H1 (cell line): ENCODE results near the gene NXN. TPM values are rescaled to one million over a fixed set of nuclear protein-coding genes. Genes with fewer than 3 reads are reported as not detected.

Source experiments
- EGR1 ChIP-seq: IDR thresholded peaks from 2 replicates; pipeline ENCODE4 v1.6.1; 2011; ENCODE audit warnings: low read depth, low read length, borderline replicate concordance
- POLR2A ChIP-seq, 2 experiments: IDR thresholded peaks; 1 replicate in 1 of 2; 2 replicates in 1 of 2; pipeline ENCODE4 v1.6.1; 2011; ENCODE audit warnings: low read depth in 2 of 2, low read length in 2 of 2, mild to moderate bottlenecking in 2 of 2; ENCODE audit errors: control extremely low read depth in 1 of 2
- POLR2AphosphoS5 ChIP-seq: IDR thresholded peaks from 2 replicates; pipeline ENCODE4 v1.6.1; 2011; ENCODE audit warnings: low read depth, low read length
- RAD21 ChIP-seq, 2 experiments: IDR thresholded peaks in 1 of 2; conservative IDR thresholded peaks in 1 of 2; 2 replicates each; pipeline ENCODE4 v1.6.1; 2011; ENCODE audit warnings: low read depth in 2 of 2, low read length in 2 of 2, improper control_type of control experiment in 1 of 2, inconsistent platforms in 1 of 2, mild to moderate bottlenecking in 1 of 2, moderate library complexity in 1 of 2
- RBBP5 ChIP-seq: IDR thresholded peaks from 2 replicates; pipeline ENCODE4 v1.7.1; 2012; ENCODE audit warnings: low read depth, mild to moderate bottlenecking, inconsistent platforms, low read length, moderate library complexity, borderline replicate concordance
- RXRA ChIP-seq: IDR thresholded peaks from 2 replicates; pipeline ENCODE4 v1.6.1; 2011; ENCODE audit warnings: low read depth, mild to moderate bottlenecking, low read length, moderate library complexity; ENCODE audit not compliant: insufficient read depth
- SIN3A ChIP-seq, 2 experiments: IDR thresholded peaks in 1 of 2; conservative IDR thresholded peaks in 1 of 2; 2 replicates each; pipeline ENCODE4 v1.6.1; 2011 to 2012; ENCODE audit warnings: low read length in 2 of 2, improper control_type of control experiment in 1 of 2, low read depth in 1 of 2, mild to moderate bottlenecking in 1 of 2
- TAF1 ChIP-seq: IDR thresholded peaks from 2 replicates; pipeline ENCODE4 v1.6.1; 2011; ENCODE audit warnings: mild to moderate bottlenecking, low read depth, low read length
- YY1 ChIP-seq: IDR thresholded peaks from 2 replicates; pipeline ENCODE4 v1.6.1; 2011; ENCODE audit warnings: low read depth, mild to moderate bottlenecking, low read length
- polyA plus RNA-seq, 7 experiments: library from polyadenylated mRNA; depleted of rRNA in 3 of 7; stranded (reverse) in 5 of 7; unstranded in 2 of 7; fragments of >200 nt in 5 of 7; fragments of 200-250 nt in 2 of 7; gene quantifications; 1 replicate in 5 of 7; 2 replicates in 1 of 7; 4 replicates in 1 of 7; pipeline versions ENCODE4 v1.2.1 to v1.2.3, GENCODE V29; 2011 to 2013; ENCODE audit warnings: missing spikeins in 2 of 7, mixed read lengths in 2 of 7
- total RNA-seq: library from RNA; stranded (reverse); fragmentation: NEBNext Ultra II Directional; extraction: Animal tissue kit (Norgen Biotek cat#: 25700); gene quantifications from 2 replicates; pipeline ENCODE4 v1.2.1, GENCODE V29; 2021

Gene NXN
- total and polyA plus RNA-seq, 2 of the 8 experiments (the other 6 are each of a cell fraction or from before 2014, with no cell fraction given), result 94.1 to 107 TPM

GRCh38 chr17:980406-981291 lies 1.1 kb upstream of the NXN start (continued):
- TF ChIP-seq RBBP5 (no peak), POLR2A (IDR thresholded peaks at IDR 0.05; ENCODE audit: control extremely low read depth in 1 of 2, low read depth in 2 of 2, low read length in 2 of 2) (no peak), RXRA (no peak), TAF1 (no peak), SIN3A (conservative IDR thresholded peaks at IDR 0.05 in 1 of 2, IDR thresholded peaks at IDR 0.05 in 1 of 2; ENCODE audit: low read depth in 1 of 2, low read length in 2 of 2) (no peak), POLR2AphosphoS5 (no peak), YY1 (peak; percentile 71), EGR1 (peak; percentile 25; the same call in 1 of the 2 replicates), RAD21 (IDR thresholded peaks at IDR 0.05 in 1 of 2, conservative IDR thresholded peaks at IDR 0.05 in 1 of 2; ENCODE audit: low read depth in 2 of 2, low read length in 2 of 2) (peak; percentile 97 to 98)
- TF ChIP-seq, all 59 proteins: peak for 6
